GM23248 (cell line): ENCODE data around the gene S100A16.

ENCODE experiments used
- EZH2 ChIP-seq: fragments of 200-600 bp; sonication (generic); IDR thresholded peaks from 2 replicates; pipeline ENCODE4 v1.6.1; 2018; ENCODE audit warnings: antibody characterized with exemption, mild to moderate bottlenecking; ENCODE audit not compliant: insufficient read depth, poor library complexity, severe bottlenecking
- EZH2phosphoT487 ChIP-seq: fragments of 200-600 bp; sonication (generic); IDR thresholded peaks from 2 replicates; pipeline ENCODE4 v1.6.1; 2018; ENCODE audit warnings: antibody characterized with exemption, moderate library complexity, mild to moderate bottlenecking, low read depth; ENCODE audit not compliant: insufficient read depth

DNA sequence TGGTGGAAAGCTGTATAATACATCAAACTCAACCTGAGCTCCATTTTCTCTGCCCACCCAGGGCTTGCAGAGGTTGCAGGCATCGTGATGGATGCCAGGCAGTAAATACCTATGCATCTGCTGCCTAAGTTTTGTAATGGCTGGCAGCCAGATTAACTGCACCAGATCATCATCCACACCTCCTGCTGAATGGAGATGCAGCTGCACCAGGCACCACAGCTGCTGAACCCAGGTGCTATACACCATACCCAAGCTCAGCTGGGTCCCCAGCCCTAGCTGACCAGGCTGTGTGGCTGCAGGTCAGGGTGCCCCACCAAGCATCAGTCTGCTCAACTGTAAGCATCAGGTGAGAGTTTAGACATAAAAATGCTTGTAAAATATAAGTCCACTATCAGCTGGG, 38.8 kb upstream of the S100A16 start:
- no peak for TF ChIP-seq EZH2
- no peak for TF ChIP-seq EZH2phosphoT487
